H54 (cell line): ENCODE data around the gene ITIH1.

Experiments used
- DNase-seq: peaks from one replicate; pipeline ENCODE4 v3.0.0; 2011; ENCODE audit warnings: low spot score, mixed read lengths; ENCODE audit not compliant: insufficient read length
- FAIRE-seq: peaks from 3 replicates; lab custom pipeline; 2011; peaks lifted over from hg19 to GRCh38; lab: Jason Lieb, UNC
- POLR2A ChIP-seq: IDR thresholded peaks from 2 replicates; pipeline ENCODE4 v1.6.1; 2011; ENCODE audit warnings: low read depth, mild to moderate bottlenecking, low read length

The ITIH1 gene

DNA sequence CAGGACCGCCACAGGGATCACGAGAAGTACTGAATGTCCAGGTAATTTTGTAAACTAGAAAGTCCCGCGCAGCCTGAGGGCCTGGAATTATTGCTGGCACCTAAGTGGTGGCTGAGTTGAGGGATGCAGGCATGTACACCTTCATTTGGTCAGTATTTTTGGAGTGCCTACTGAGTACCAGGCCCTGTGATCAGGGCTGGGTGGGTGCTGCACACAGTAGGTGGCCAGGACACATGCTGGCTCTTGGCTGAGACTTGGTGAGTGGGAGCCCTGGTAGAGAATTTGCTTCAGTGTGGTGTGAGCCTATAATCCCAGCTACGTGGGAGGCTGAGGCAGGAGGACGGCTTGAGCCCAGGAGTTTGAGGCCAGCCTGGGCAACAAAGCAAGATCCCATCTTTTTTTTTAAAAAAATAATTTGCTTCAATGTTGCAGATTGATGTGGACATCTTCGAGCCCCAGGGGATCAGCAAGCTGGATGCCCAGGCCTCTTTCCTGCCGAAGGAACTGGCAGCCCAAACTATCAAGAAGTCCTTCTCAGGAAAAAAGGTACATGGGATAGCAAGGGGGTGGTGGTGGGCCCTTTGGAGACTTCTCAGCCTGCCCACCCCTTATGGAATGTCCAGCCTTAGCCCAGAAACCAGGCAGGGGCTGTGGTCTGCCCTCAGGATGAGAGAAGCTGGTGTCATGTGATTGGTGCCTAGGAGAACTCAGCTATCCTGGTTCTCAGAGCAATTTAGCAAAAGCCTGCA lies 2.6 kb downstream of the ITIH1 start:
- FAIRE-seq: no peak
- TF ChIP-seq POLR2A: no peak
- DNase-seq: no peak

GRCh38 chr3:52781741-52782140 lies 4.3 kb downstream of the ITIH1 start:
- TF ChIP-seq POLR2A: no peak
- no peak for FAIRE-seq
- no peak for DNase-seq

DNA sequence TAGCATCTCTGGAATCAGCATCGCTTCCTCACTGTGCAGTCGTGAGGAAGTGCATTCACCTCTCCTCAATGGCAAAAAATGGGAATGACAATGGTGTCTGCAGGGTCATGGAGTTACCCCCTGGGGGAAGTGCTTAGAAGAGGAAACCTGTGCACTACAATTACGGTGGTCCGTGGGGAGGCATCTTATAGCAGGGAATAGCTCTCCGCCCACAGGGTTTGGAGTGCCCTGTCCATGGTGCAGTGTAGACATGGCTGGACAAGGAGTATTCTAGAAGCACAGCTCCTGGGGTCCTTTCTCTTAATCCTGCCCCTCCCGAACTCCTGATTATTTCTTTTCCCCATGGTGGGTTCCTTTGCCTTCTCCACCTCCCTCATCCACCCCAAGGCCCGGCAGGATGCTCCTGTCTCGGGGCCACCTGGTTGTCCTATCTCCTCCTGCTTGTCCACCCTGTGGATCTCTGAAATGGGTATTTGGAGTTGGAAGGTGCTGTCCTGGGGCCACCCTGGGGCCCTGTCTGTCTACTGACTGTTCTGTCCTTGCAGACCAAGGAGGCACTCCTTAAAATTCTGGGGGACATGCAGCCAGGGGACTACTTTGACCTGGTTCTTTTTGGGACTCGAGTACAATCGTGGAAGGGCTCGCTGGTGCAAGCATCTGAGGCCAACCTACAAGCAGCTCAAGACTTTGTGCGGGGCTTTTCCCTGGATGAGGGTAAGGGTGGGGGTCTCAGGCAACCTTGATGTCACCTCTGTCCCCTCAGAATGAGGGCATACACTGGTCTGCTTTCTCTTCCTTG lies 5.2 kb downstream of the ITIH1 start:
- TF ChIP-seq POLR2A: no peak
- no peak for FAIRE-seq
- DNase-seq: no peak

DNA sequence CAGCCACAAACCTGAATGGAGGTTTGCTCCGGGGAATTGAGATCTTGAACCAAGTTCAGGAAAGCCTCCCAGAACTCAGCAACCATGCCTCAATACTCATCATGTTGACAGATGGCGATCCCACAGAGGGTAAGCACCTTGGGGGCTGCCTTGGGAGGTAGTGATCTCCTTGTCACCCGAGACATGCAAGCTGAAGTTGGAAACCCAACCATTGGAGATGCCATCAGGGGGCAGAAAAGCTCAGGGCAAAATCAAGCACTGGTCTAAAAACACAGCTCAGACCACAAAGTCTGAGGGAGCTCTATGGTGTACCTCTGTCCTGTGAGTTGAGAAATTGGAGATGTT lies 5.8 kb downstream of the ITIH1 start:
- FAIRE-seq (no peak), DNase-seq (no peak)
- no peak for TF ChIP-seq POLR2A

DNA sequence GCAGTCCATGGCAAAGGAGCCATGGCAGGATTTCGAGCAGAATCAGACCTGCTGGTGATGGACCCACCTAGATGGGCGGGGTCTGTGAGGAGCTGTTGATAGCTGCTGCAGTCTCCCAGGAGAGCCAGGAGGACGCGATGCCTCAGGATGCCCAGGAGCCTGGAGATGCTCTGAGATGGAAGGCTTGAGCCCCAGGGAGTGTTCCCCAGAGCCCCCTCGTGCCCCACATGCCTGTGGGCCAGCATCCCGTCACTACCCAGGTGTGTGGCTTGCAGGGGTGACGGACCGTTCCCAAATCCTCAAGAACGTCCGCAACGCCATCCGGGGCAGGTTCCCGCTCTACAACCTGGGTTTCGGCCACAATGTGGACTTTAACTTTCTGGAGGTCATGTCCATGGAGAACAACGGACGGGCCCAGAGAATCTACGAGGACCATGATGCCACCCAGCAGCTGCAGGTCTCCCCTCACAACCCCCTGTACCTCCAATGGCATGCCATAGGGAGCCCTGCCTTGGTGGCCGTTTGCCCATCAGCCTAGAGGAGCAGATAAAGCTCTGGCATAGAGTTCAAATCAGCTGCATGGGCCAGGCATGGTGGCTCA lies 6.7 kb downstream of the ITIH1 start:
- DNase-seq (no peak), FAIRE-seq (no peak)
- TF ChIP-seq POLR2A: no peak

GRCh38 chr3:52784931-52785590 lies 7.7 kb downstream of the ITIH1 start:
- FAIRE-seq: no peak
- DNase-seq: no peak
- TF ChIP-seq POLR2A: no peak

- no peak for FAIRE-seq
- TF ChIP-seq POLR2A: no peak
- DNase-seq: no peak
Observed at GRCh38 chr3:52786330-52787215, 9.2 kb downstream of the ITIH1 start.

DNA sequence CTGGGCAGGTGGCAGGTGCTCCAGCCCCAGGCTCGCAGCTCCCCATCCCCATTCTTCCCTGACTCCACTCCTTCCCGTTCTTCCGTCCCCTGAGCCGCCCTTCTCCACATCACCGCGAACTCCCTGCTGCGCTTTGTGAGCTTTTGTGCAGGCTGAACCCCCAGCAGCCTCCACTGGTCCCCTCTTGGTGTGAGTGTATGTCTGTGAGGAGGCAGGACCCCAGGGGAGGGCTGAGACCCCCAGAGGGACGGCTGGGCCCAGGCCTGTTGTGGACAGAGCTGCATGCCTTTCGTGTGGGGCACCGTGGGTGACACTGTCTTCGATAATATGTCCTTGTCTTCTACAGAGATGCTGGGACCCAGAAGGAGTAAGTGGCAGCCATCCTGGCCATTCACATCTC lies 9.8 kb downstream of the ITIH1 start:
- no peak for TF ChIP-seq POLR2A
- DNase-seq: no peak
- FAIRE-seq: no peak

DNA sequence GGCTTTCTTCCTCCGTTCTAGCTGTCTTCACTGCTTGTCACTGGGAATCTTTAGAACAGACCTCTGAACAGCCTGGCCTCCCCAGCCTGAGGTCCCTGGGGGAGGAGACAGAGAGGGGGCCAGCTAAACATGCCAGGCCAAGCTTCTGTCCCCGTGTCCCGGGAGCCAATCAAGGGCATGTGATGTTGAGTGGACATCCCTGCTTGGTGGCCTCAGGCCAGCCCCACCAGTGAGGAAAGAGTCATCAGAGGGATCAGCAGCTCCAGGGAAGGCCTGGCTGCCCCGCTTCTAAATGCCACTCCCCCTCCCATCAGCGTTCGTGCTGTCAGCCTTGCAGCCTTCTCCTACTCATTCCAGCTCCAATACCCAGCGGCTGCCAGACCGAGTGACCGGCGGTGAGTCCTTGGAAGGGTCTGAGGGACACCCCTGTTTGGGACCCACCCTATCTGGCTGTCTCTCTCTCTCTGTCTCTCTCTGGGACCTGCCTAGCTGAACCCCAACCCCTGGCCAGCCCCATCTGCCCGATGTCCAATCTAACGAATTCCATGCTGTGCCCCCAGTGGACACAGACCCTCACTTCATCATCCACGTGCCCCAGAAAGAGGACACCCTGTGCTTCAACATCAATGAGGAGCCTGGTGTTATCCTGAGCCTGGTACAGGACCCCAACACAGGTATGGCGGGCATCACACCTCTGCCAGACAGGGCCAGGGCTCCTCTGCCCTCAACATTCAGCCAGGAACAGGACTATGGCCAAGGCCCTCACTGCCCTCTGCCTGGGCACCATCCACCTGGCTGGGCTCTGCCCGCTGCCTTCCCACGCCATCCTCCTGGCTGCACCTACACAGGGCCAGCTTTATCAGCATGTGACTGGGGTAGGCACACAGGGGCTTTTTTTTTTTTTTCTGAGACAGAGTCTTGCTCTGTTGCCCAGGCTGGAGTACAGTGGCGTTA lies 10.6 kb downstream of the ITIH1 start:
- no peak for TF ChIP-seq POLR2A
- DNase-seq: no peak
- no peak for FAIRE-seq

GRCh38 chr3:52788890-52789745 lies 11.7 kb downstream of the ITIH1 start:
- TF ChIP-seq POLR2A: no peak
- FAIRE-seq: no peak

GRCh38 chr3:52789746-52790040 lies 12.3 kb downstream of the ITIH1 start:
- TF ChIP-seq POLR2A: no peak
- FAIRE-seq (no peak), DNase-seq (no peak)

More at GRCh38 chr3:52788890-52789745, 11.7 kb downstream of the ITIH1 start:
- no peak for DNase-seq
